ENCODE results near the gene PTPRU.

The PTPRU gene

DNA sequence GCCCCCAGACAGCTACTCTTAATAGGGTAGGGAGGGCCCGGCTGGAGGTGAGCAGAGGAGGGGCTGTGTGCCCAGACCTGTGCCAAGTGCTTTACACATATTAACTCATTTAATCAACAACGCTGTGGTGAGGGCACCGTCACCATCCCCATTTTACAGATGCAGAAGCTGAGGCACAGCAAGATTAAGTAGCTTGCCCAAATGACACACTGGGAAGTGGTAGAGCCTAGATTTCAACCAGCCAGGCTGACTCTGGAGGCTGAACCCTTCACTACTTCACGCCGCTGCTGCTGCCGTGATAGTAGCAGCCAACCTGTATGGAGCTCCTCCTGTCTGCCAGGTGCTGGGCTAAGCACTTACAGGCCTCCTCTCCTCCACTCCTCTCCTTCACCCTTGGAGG lies 127.2 kb downstream of the PTPRU start:
- no peaks in the 10 kb centered on the region for H3K36me3 ChIP-seq (ENCODE audit: insufficient read depth, low read depth, low read length)
- no peaks in the 10 kb centered on the region for H3K9me3 ChIP-seq (ENCODE audit: insufficient read depth, low read depth, low read length)
- no peaks in the 10 kb centered on the region; the same call in 1 of the 2 replicates for H3K27me3 ChIP-seq (ENCODE audit: insufficient read depth, low read length)
- no peak overlapping the region for H3K9ac ChIP-seq (ENCODE audit: low read depth, low read length)
- 0 out of 2 replicates have a peak, but pooled peaks cover 5% of the 10 kb centered on the region for H3K4me1 ChIP-seq (ENCODE audit: insufficient read depth, low read length)
- no peak overlapping the region for H3K4me3 ChIP-seq (ENCODE audit: low read length)
- no peak overlapping the region for H3K27ac ChIP-seq (ENCODE audit: low read length)

DNA sequence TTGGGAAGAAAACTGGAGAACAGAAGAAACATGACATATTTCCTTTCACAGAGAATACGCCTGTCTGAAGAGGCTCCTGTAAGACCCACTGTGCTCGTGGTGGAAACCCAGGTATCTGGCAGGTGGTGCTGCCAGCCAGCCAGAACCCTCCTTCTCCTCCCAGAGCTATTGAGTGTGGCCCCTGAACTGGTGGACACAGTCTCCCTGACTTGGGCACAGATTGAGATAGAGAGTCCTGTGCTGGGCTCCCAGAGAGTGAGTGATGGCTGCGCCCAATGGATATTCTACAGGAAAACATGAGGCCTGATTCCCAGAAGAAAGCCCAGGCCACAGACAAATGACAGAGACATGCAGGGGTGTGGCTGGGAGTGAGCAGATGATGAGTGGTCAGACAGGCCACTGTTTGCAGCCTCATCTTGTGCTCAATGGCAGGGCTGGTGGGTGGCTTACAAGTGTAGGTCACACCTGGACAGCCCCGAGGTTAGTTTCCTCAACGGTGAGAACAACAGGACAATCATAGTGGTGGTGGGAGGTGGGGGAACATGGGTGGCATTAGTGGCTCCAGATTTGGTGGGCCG lies 127.9 kb downstream of the PTPRU start:
- H3K27me3 ChIP-seq (ENCODE audit: insufficient read depth, low read length), result no peaks in the 10 kb centered on the region; the same call in 1 of the 2 replicates
- H3K9me3 ChIP-seq (ENCODE audit: insufficient read depth, low read depth, low read length), result no peaks in the 10 kb centered on the region
- no peak overlapping the region for H3K4me3 ChIP-seq (ENCODE audit: low read length)
- H3K36me3 ChIP-seq (ENCODE audit: insufficient read depth, low read depth, low read length), result no peaks in the 10 kb centered on the region
- H3K27ac ChIP-seq (ENCODE audit: low read length), result no peak overlapping the region
- H3K4me1 ChIP-seq (ENCODE audit: insufficient read depth, low read length), result 0 out of 2 replicates have a peak, but pooled peaks cover 5% of the 10 kb centered on the region
- no peak overlapping the region for H3K9ac ChIP-seq (ENCODE audit: low read depth, low read length)

DNA sequence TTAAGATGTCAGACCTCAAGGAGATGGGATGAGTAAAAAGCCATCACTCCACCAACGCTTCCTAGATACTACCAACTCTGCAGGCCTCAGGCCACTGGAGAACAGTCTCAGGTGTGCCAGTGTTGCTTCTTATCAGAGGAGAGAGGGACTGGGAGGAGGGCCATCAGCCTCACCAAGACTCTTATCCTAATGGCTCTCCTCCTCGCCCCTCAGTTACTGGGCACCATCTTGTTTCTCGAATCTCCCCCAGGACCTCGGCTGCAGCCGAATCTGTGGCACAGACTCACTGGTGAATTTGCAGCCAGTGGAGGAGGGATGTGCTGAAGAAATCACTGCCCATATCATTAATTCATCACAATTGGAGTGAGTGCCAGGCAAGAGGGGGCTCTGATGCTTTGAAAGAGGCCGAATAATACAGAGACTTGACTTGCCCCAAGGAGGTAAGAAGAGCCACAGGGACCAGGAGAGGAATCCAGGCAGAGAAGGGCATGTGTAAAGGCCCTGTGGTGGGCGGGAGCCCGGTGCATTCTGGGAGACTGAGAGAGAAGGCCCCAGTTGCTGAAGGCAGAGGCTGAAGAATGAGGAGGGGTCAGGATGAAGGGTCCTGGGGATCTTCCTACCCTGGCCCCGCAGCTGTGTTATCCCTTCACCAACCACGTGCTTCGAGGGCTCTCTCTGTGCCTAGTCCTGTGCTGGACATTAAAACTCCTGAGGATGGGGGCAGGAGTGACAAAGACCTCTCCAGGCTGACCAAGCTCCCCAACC lies 129.8 kb downstream of the PTPRU start:
- no peaks in the 10 kb centered on the region; the same call in 1 of the 2 replicates for H3K27me3 ChIP-seq (ENCODE audit: insufficient read depth, low read length)
- H3K4me3 ChIP-seq (ENCODE audit: low read length), result no peak overlapping the region

DNA sequence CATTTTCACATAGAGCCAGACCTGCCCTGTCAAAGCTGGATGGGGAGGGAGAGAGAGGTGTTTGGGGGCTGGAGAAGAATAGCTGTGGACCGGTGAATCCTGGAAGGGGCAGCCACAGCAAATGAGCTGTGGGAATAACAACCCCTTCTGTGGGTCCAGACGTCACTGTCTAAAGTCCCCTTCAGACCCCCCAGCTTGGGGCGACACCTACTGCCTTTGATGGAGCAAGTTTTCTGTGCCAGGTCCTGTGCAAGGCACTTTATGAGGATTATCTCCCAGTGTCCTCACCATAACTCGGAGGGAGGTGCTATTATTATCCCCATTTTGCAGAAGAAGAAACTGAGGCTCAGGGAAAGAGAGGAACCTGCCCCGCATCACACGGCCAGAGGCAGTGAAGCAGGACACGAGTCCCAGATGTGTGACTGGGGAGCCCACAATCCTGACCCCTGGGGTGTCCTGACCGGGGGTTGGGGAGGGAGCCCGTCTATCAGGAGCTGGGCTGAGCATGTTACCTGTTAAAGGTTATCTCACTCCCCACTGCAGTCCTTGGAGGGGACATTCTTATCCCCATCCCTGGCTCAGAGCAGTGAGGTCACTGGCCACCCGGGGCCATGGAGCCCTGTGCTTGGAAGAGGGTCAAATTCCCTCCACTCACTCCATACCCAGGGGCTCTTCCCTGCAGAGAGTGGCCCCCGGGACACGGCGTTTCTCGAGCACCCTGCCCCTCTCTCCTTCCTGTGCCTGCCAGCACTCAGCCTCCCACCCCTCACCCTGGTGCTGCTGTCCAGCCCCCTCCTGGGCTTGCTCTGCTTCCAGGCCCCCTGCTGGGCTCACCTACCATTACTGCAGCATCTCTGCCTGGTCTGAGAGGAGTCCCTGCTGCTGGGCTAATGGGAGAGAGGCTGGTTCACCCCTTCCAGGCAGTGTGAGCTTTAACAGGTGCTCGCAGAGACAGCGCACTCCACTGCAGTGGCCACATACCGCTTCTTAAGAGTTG lies 132.9 kb downstream of the PTPRU start:
- H3K9ac ChIP-seq (ENCODE audit: low read depth, low read length), result no peak overlapping the region
- no peaks in the 10 kb centered on the region for H3K36me3 ChIP-seq (ENCODE audit: insufficient read depth, low read depth, low read length)
- H3K4me3 ChIP-seq (ENCODE audit: low read length), result no peak overlapping the region
- H3K9me3 ChIP-seq (ENCODE audit: insufficient read depth, low read depth, low read length), result no peaks in the 10 kb centered on the region
- H3K4me1 ChIP-seq (ENCODE audit: insufficient read depth, low read length), result no peaks in the 10 kb centered on the region
- no peaks in the 10 kb centered on the region; the same call in 1 of the 2 replicates for H3K27me3 ChIP-seq (ENCODE audit: insufficient read depth, low read length)
- no peak overlapping the region for H3K27ac ChIP-seq (ENCODE audit: low read length)

More for the DNA sequence above, 129.8 kb downstream of the PTPRU start:
- Histone ChIP-seq H3K9me3 (ENCODE audit: insufficient read depth, low read depth, low read length) (no peaks in the 10 kb centered on the region), H3K4me1 (ENCODE audit: insufficient read depth, low read length) (0 out of 2 replicates have a peak, but pooled peaks cover under 1% of the 10 kb centered on the region), H3K27ac (ENCODE audit: low read length) (no peak overlapping the region), H3K36me3 (ENCODE audit: insufficient read depth, low read depth, low read length) (no peaks in the 10 kb centered on the region), H3K9ac (ENCODE audit: low read depth, low read length) (no peak overlapping the region)

DNA sequence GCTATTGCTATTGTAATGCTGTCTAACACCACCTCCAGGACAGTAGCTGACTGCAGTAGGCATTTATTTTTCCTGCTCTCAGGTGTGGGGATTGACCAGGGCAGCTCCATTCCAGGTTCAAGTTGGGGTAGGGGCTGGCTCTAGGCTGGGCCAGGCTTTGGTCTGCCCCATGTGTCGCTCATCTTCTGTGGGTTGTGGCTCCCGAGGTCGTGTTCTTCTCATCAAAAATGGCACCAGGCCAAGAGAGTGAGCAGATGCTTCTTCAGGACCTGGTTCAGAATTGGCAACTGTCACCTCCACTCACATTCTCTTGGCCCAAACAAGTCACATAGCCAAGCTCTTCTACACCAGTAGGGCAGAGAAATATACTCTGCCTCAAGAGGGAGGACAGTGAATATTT lies 133.7 kb downstream of the PTPRU start:
- Histone ChIP-seq H3K27me3 (ENCODE audit: insufficient read depth, low read length) (no peaks in the 10 kb centered on the region; the same call in 1 of the 2 replicates), H3K4me1 (ENCODE audit: insufficient read depth, low read length) (no peaks in the 10 kb centered on the region), H3K9ac (ENCODE audit: low read depth, low read length) (no peak overlapping the region), H3K27ac (ENCODE audit: low read length) (no peak overlapping the region), H3K4me3 (ENCODE audit: low read length) (no peak overlapping the region), H3K9me3 (ENCODE audit: insufficient read depth, low read depth, low read length) (no peaks in the 10 kb centered on the region), H3K36me3 (ENCODE audit: insufficient read depth, low read depth, low read length) (no peaks in the 10 kb centered on the region)

DNA sequence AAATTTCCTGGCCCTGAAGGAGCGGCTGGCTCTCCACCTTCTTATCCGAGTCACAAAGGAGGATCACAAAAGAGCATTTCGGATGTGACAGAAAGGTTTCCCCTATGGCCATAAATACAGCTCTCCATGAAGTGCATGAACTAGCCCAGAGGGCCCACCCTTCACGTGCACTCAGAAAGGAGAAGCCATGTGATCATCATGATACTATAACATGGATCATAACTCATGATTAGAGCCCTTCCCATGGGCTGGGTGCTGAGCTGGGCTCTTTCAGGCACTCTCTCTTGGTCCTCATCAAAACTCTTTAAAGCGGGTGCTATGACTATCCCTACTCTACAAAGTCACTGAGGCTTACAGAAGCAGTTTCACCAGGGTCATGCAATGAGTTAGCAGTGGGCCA lies 135.0 kb downstream of the PTPRU start:
- H3K27ac ChIP-seq (ENCODE audit: low read length), result no peak overlapping the region
- no peak overlapping the region for H3K4me3 ChIP-seq (ENCODE audit: low read length)
- no peaks in the 10 kb centered on the region for H3K36me3 ChIP-seq (ENCODE audit: insufficient read depth, low read depth, low read length)
- no peaks in the 10 kb centered on the region for H3K4me1 ChIP-seq (ENCODE audit: insufficient read depth, low read length)
- no peak overlapping the region for H3K9ac ChIP-seq (ENCODE audit: low read depth, low read length)
- H3K27me3 ChIP-seq (ENCODE audit: insufficient read depth, low read length), result no peaks in the 10 kb centered on the region
- no peaks in the 10 kb centered on the region for H3K9me3 ChIP-seq (ENCODE audit: insufficient read depth, low read depth, low read length)

DNA sequence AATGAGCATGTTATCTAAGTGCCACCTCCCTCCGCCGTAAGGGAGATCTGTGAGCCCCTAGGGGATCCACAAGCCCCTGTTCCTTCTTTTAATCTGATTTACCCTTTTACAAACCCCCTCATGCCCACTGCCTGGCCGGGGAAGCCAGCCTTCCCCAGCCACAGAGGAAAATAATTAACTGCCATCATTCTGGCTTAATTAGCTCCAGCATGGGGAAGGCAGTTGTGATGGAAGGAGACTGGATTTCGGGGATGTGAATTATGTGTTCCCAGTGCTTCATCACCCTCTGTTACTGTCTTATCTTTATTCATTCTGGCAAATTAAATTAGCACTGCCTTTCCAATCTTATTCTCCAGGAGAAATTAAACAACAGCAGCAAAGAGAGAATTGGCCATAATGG lies 135.8 kb downstream of the PTPRU start:
- no peaks in the 10 kb centered on the region for H3K4me1 ChIP-seq (ENCODE audit: insufficient read depth, low read length)
- H3K27me3 ChIP-seq (ENCODE audit: insufficient read depth, low read length), result no peaks in the 10 kb centered on the region

More for the DNA sequence above, 135.8 kb downstream of the PTPRU start:
- Histone ChIP-seq H3K9me3 (ENCODE audit: insufficient read depth, low read depth, low read length) (no peaks in the 10 kb centered on the region), H3K4me3 (ENCODE audit: low read length) (no peak overlapping the region), H3K36me3 (ENCODE audit: insufficient read depth, low read depth, low read length) (no peaks in the 10 kb centered on the region), H3K27ac (ENCODE audit: low read length) (no peak overlapping the region), H3K9ac (ENCODE audit: low read depth, low read length) (no peak overlapping the region)
